GM12873 (cell line): Measurements from ENCODE around the gene PLXNB1.
A peak's percentile ranks its signal among the peaks of the same experiment; 100 is the strongest.

Experiments
- TF ChIP-seq, protein P1 (sequence below): IDR thresholded peaks from 2 replicates; pipeline ENCODE4 v1.5.1; 2012; ENCODE audit warnings: low read depth, mild to moderate bottlenecking, moderate library complexity, low read length, control low read depth; ENCODE audit not compliant: insufficient read depth; ENCODE audit errors: missing control alignments

The PLXNB1 gene

GRCh38 chr3:48435223-48435595, 5.3 kb upstream of the PLXNB1 start:
- TF ChIP-seq, protein P1, sequence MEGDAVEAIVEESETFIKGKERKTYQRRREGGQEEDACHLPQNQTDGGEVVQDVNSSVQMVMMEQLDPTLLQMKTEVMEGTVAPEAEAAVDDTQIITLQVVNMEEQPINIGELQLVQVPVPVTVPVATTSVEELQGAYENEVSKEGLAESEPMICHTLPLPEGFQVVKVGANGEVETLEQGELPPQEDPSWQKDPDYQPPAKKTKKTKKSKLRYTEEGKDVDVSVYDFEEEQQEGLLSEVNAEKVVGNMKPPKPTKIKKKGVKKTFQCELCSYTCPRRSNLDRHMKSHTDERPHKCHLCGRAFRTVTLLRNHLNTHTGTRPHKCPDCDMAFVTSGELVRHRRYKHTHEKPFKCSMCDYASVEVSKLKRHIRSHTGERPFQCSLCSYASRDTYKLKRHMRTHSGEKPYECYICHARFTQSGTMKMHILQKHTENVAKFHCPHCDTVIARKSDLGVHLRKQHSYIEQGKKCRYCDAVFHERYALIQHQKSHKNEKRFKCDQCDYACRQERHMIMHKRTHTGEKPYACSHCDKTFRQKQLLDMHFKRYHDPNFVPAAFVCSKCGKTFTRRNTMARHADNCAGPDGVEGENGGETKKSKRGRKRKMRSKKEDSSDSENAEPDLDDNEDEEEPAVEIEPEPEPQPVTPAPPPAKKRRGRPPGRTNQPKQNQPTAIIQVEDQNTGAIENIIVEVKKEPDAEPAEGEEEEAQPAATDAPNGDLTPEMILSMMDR: no peak

- TF ChIP-seq, protein P1: no peak
Observed at GRCh38 chr3:48434591-48435222, 4.8 kb upstream of the PLXNB1 start.

DNA sequence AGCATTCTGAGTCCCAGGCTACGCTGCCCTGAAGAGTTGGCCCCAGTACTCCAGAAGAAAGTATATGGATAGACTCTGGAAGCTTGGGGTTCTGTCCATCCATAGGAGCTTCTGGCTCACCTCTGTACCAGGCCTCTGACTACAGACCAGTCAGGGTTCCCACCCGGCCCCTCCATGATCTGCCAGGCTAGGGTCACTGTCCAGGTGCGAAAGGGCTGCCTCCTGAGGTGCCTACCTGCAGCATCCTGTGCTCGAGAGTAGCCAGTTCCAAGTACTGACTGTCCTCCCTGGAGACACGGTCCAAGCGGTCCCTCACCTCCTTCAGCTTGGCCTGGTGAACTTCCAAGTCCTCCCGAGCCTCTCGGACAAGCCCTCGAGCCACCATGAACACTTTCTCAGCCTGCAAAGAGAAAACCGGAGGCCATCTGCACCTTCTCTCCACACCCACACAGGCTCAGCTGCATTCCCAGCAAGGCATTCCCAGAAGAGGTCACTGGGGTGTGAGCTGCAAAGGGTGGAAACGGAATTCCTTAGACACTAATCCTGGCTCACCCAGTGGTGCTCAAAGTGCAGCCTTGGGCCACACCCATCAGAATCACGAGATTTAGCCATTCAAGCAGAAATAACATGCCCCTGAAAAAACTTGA, 3.7 kb upstream of the PLXNB1 start:
- TF ChIP-seq, protein P1: no peak

GRCh38 chr3:48432411-48433371, 2.8 kb upstream of the PLXNB1 start:
- TF ChIP-seq, protein P1: peak; percentile 36

- TF ChIP-seq, protein P1: no peak
Observed at GRCh38 chr3:48431224-48432029, 1.5 kb upstream of the PLXNB1 start.

DNA sequence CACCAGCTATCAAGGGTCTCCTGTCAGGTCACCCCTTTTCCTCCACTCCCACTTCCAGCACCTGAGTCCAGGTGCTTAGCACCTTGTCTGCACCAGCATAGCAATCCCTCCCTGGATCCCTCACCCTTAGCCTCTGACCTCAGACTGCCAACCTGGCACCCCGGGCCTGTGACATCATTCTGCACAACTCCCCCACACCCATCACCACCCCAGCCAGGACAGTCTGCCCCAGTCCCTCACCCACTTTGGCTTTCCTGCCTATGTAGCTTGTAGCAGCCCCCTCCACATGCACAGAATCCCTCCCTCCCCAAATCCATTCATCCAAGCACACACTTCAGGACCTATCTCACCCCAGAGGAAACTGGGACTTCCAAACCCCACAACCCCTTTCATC, 819 bp upstream of the PLXNB1 start:
- TF ChIP-seq, protein P1: no peak
